Measurements from ENCODE around the gene USP53. TPM values are rescaled to one million over a fixed set of nuclear protein-coding genes. Genes with fewer than 3 reads are reported as not detected.
A peak's percentile ranks its signal among the peaks of the same experiment; 100 is the strongest.
"Not testable (repeated sequence)": the region's sequence is repeated elsewhere in the genome, so short reads cannot be mapped to it uniquely, and the experiment has no call there.

Gene USP53
- total RNA-seq, 2 experiments from 2014 or later: 13.3 to 15.1 TPM

DNA sequence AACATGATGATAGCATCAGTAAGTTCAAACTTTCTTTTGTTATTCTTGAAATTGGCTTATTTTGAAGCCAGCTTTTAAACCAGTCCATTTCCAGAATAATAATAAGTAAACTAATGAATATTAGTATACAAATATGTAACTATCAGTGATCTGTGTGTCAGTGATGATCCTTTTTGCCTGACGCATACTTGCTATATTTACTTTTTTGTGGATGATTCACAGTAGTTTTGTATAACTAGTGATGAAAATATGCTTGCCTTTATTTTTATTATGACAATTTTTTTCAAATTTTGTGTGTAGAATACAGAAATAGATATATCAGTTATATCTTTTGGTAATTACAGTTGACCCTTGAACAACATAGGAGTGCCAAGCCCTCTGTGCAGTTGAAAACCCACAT lies 49.5 kb downstream of the USP53 start:
- Mint-ChIP-seq H3K27me3 (no peaks in the 10 kb centered on the region), H3K36me3 (peaks cover 25% of the 10 kb centered on the region), H3K4me3 (no peak overlapping the region), H3K4me1 (peaks cover 3% of the 10 kb centered on the region), H3K9me3 (peaks cover 5% of the 10 kb centered on the region), H3K27ac (no peak overlapping the region)
- POLR2A ChIA-PET: no interaction called here
- DNase-seq (no peak), ATAC-seq (ENCODE audit: low read depth) (no peak)

DNA sequence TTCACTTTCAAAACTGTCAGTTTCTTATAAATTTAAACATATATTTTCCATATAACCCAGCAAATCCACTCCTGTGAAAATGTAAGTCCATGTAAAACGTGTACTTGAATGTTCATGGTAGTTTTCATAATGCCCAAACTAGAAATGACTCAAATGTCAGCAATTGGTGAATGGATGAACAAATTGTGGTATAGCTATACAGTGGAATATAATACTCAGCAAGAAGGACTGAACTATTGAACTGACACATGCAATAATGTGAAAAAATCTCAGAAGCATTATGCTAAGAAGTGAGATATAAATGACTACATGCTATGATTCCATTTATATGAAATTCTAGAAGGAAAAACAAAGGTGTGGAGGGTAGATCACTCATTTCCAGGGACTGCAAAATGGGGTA lies 52.2 kb downstream of the USP53 start:
- no peak overlapping the region for H3K4me3 Mint-ChIP-seq
- no peak for DNase-seq
- no peaks in the 10 kb centered on the region for H3K27me3 Mint-ChIP-seq
- H3K27ac Mint-ChIP-seq: no peak overlapping the region
- H3K9me3 Mint-ChIP-seq: peaks cover 3% of the 10 kb centered on the region
- H3K4me1 Mint-ChIP-seq: peaks cover 3% of the 10 kb centered on the region
- peaks cover 21% of the 10 kb centered on the region for H3K36me3 Mint-ChIP-seq
- no peak for ATAC-seq (ENCODE audit: low read depth)
- POLR2A ChIA-PET: no interaction called here

DNA sequence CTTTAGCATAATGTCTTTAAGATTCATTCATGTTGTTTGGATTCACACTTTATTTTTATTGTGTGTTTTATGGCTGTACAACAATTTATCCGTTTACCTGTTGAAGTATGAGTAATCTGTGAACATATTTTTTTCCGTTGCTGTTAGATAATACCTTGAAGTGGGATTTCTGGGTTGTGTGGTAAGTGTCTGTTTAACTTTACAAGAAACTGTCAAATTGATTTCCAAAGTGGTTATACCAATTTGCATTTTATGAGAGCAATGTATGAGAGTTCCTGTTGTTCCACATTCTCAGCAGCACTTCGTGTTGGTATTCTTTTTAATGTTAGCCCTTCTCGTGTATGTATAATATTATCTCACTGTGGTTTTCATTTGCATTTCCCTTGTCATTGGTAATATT lies 53.6 kb downstream of the USP53 start:
- peaks cover 18% of the 10 kb centered on the region for H3K36me3 Mint-ChIP-seq
- no peak overlapping the region for H3K4me3 Mint-ChIP-seq
- H3K27me3 Mint-ChIP-seq: no peaks in the 10 kb centered on the region
- H3K4me1 Mint-ChIP-seq: peaks cover 3% of the 10 kb centered on the region
- no peak overlapping the region for H3K27ac Mint-ChIP-seq
- POLR2A ChIA-PET: no interaction called here
- peaks cover 3% of the 10 kb centered on the region for H3K9me3 Mint-ChIP-seq
- no peak for DNase-seq
- no peak for ATAC-seq (ENCODE audit: low read depth)

DNA sequence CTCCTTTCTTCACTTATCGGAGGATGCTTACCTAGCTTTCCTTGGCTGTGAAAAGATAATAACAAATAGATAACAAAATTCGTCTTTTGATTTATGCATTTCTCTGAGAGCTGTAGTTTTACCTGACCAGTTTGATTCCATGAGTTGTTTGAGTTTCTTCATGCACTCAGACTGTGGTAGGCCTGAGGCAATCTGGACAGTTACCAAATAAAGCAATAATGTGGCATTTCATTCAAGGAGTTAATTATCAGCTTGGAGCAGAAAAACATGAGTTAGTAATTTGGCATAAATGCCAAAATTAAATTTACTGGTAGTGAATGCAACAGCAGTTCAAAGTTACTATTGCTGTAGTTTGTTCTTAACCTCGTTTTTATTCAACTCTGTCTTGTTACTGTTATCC lies 56.0 kb downstream of the USP53 start:
- DNase-seq (no peak), ATAC-seq (ENCODE audit: low read depth) (no peak)
- Mint-ChIP-seq H3K4me1 (peaks cover 3% of the 10 kb centered on the region), H3K27ac (no peak overlapping the region), H3K36me3 (peaks cover 28% of the 10 kb centered on the region), H3K27me3 (no peaks in the 10 kb centered on the region), H3K9me3 (peaks cover 3% of the 10 kb centered on the region), H3K4me3 (no peak overlapping the region)
- POLR2A ChIA-PET: no interaction called here

DNA sequence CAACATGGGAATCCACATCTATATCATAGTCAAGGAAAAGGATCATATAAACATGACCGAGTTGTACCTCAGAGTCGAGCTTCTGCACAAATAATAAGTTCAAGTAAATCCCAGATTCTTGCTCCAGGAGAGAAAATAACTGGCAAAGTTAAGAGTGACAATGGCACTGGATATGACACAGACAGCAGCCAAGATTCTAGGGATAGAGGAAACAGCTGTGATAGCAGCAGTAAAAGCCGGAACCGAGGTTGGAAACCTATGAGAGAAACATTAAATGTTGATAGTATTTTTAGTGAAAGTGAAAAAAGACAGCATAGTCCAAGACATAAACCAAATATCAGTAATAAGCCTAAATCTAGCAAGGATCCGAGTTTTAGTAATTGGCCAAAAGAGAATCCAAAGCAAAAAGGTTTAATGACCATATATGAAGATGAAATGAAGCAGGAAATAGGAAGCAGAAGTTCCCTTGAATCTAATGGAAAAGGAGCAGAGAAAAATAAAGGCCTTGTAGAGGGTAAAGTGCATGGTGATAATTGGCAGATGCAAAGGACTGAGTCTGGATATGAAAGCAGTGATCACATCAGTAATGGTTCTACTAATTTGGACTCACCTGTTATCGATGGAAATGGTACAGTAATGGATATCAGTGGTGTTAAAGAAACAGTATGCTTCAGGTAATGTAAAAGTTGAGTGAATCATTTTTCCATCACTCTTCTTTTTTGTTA lies 59.0 kb downstream of the USP53 start:
- Mint-ChIP-seq H3K9me3 (no peaks in the 10 kb centered on the region), H3K27ac (no peak overlapping the region), H3K36me3 (peaks cover 24% of the 10 kb centered on the region), H3K27me3 (no peaks in the 10 kb centered on the region), H3K4me3 (no peak overlapping the region), H3K4me1 (peaks cover 1% of the 10 kb centered on the region)
- POLR2A ChIA-PET: no interaction called here
- ATAC-seq (ENCODE audit: low read depth) (no peak), DNase-seq (no peak)

DNA sequence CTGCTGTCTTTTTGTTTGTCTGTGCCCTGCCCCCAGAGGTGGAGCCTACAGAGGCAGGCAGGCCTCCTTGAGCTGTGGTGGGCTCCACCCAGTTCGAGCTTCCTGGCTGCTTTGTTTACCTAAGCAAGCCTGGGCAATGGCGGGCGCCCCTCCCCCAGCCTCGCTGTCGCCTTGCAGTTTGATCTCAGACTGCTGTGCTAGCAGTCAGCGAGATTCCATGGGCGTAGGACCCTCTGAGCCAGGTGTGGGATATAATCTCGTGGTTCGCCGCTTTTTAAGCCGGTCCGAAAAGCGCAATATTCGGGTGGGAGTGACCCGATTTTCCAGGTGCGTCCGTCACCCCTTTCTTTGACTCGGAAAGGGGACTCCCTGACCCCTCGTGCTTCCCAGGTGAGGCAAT lies 67.0 kb downstream of the USP53 start:
- H3K36me3 Mint-ChIP-seq: peaks cover 12% of the 10 kb centered on the region
- H3K4me3 Mint-ChIP-seq; H3K4me1 Mint-ChIP-seq; H3K27ac Mint-ChIP-seq; H3K9me3 Mint-ChIP-seq; H3K27me3 Mint-ChIP-seq; DNase-seq; ATAC-seq (ENCODE audit: low read depth); POLR2A ChIA-PET: not testable (repeated sequence)

DNA sequence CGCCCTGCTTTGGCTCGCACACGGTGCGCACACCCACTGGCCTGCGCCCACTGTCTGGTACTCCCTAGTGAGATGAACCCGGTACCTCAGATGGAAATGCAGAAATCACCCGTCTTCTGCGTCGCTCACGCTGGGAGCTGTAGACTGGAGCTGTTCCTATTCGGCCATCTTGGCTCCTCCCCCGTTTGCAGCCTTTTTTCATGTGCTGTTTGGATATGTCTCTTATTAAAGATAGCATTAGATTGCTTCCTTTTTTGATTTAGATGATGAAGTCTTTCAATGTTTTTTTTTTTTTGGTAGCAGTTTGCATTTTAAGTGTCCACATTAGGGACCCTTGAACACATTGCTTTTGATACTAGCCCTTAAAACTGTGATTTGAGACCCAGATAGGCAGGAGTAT lies 67.4 kb downstream of the USP53 start:
- H3K27ac Mint-ChIP-seq; ATAC-seq (ENCODE audit: low read depth); DNase-seq; H3K27me3 Mint-ChIP-seq; H3K4me3 Mint-ChIP-seq; POLR2A ChIA-PET; H3K4me1 Mint-ChIP-seq; H3K9me3 Mint-ChIP-seq: not testable (repeated sequence)
- peaks cover 14% of the 10 kb centered on the region for H3K36me3 Mint-ChIP-seq

DNA sequence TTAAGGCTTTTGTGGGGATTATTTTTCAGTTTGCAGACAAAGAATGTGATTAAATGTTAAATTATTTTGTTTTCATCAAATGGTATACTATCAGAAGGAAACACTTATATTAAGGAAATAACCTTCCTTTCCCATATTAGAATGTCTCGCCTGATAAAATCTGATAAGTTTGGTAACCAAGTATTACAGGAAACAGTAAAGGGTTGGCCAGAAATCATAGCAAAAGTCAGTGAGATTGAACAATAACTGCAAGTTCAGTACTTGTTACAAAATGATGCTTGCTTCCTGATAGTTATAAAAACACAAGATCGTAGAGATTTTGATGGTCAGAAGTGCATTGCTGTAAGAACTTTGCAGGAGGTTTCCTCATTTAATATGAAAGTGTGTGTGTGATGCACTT lies 68.9 kb downstream of the USP53 start:
- H3K27me3 Mint-ChIP-seq: no peaks in the 10 kb centered on the region
- H3K4me3 Mint-ChIP-seq: no peak overlapping the region
- no peaks in the 10 kb centered on the region for H3K9me3 Mint-ChIP-seq
- peaks cover 9% of the 10 kb centered on the region for H3K4me1 Mint-ChIP-seq
- H3K27ac Mint-ChIP-seq: no peak overlapping the region
- DNase-seq (no peak), ATAC-seq (ENCODE audit: low read depth) (no peak)
- POLR2A ChIA-PET: no interaction called here
- peaks cover 11% of the 10 kb centered on the region for H3K36me3 Mint-ChIP-seq

DNA sequence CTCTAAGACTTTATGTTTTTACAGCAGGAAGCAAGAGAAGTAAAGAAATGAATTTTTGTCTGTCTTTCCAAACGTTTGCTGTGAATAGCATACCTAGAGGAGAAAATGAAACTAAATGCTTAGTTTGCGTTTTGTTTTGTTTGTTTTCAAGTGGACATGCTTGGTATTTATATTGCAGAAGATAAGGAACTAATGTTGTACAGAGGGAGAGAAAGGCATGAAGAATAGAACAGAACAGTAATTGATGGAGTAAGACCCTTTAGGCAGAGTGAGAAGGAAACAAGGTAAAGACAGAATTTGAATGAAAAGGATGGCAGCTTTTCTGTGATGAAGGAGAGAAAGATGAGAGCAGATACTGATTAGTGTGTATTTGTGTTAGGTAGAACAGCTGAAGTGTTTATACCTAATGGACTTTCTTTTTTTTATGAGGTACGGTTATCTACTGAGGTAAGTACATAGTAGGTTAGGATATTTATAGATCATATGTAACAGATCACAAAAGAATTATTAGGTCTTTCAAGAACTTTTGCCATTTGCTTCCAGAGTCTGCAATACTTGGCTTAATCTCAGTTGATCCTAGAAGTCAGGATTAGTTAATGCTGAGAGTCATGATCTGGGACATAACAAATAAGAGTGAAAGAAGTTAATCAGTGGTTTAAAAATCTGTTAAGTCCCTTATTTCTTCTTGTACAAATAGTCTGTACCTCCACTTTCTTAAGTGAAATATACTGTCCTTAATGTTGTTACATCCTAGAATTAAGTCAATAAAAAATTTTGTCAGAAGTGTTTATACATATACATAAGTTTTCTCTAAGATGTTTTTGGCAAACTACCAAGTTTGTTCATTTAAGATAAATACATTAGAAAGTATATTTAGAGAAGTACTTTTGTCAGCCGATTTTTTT lies 72.6 kb downstream of the USP53 start:
- H3K9me3 Mint-ChIP-seq: no peaks in the 10 kb centered on the region
- POLR2A ChIA-PET: no interaction called here
- no peaks in the 10 kb centered on the region for H3K27me3 Mint-ChIP-seq
- peak overlapping the region; percentile 75 for H3K27ac Mint-ChIP-seq
- H3K36me3 Mint-ChIP-seq: peaks cover 7% of the 10 kb centered on the region
- peak; percentile 30 for ATAC-seq (ENCODE audit: low read depth)
- H3K4me1 Mint-ChIP-seq: peaks cover 9% of the 10 kb centered on the region
- DNase-seq: no peak
- peak overlapping the region; percentile 84 for H3K4me3 Mint-ChIP-seq

DNA sequence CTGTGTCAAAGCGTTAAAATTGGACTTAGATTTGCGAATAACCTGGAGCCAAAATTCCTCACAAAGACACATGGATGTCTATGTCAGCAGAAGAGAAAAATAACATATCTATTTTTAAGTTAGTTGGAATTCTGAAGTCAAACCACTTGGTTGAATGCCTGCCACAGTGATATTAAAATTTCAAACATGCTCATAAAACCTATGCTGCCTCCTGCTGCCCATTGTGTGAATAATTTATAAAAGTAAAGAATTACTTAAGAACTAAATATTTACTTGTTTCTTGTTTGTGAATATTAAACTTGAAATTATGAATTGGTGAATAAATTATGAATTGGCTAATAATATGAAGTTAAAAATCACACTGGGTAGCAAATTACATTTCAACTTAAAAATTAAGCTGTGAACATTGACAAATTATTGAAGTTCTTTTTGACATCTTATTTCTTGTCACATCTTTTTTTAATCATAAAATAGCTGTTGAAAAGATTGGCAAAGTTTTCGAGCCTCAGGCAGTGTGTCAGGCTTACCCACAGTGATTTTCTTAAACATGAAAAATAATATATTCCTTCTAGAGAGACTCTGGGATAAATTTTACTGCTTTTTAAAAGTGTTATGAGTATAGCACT lies 74.0 kb downstream of the USP53 start:
- POLR2A ChIA-PET: no interaction called here
- Mint-ChIP-seq H3K9me3 (no peaks in the 10 kb centered on the region), H3K27me3 (no peaks in the 10 kb centered on the region), H3K36me3 (peaks cover 2% of the 10 kb centered on the region), H3K27ac (no peak overlapping the region), H3K4me3 (no peak overlapping the region), H3K4me1 (peaks cover 9% of the 10 kb centered on the region)
- no peak for ATAC-seq (ENCODE audit: low read depth)
- no peak for DNase-seq

DNA sequence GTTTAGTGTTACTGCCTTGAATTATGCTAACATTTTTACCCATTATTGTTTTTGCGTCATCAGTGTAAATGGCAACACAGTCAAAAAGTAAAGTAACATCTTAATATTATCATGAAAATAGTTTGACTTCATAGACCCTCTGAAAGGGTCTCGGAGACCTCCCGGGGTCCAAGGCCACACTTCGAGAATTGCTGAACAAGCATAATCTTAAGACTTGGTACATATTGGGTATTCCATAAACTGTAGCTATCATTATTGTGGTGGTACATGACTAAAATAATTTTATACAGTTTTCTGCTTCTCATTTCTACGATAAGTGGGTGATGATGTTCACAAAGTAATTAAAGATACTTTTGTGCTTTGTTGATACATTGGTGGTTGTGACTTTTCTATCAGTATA lies 76.8 kb downstream of the USP53 start:
- H3K9me3 Mint-ChIP-seq: no peaks in the 10 kb centered on the region
- no peak overlapping the region for H3K4me3 Mint-ChIP-seq
- ATAC-seq (ENCODE audit: low read depth) (no peak), DNase-seq (no peak)
- H3K27me3 Mint-ChIP-seq: no peaks in the 10 kb centered on the region
- peaks cover 7% of the 10 kb centered on the region for H3K4me1 Mint-ChIP-seq
- peaks cover 5% of the 10 kb centered on the region for H3K36me3 Mint-ChIP-seq
- H3K27ac Mint-ChIP-seq: no peak overlapping the region
- POLR2A ChIA-PET: interaction anchor here (0.6 kb wide), 1 partner anchor 75 kb away, joined by 4 read pairs; no protein-coding TSS in a partner anchor

DNA sequence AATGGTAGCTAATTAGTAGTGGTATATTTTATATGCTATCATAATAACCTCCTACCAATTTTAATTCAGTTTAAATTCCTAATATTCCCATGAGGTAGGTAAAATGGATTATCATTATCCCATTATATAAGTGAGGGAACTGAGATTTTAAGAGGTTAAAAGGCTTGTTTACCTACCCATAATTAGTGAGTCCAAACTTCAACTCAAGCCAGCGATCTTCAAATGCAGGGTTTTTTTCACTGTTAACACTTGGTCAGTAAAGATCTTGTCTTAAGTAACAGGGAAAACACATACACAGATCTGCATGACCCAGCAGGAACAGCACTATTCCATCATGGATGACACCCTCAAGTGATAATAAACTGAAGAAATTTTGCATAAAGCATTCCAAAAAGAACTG lies 78.1 kb downstream of the USP53 start:
- no peaks in the 10 kb centered on the region for H3K4me1 Mint-ChIP-seq
- H3K27ac Mint-ChIP-seq: no peak overlapping the region
- peaks cover 3% of the 10 kb centered on the region for H3K36me3 Mint-ChIP-seq
- no peaks in the 10 kb centered on the region for H3K27me3 Mint-ChIP-seq
- no peak for DNase-seq
- no peak overlapping the region for H3K4me3 Mint-ChIP-seq
- no peak for ATAC-seq (ENCODE audit: low read depth)
- H3K9me3 Mint-ChIP-seq: no peaks in the 10 kb centered on the region
- POLR2A ChIA-PET: no interaction called here

DNA sequence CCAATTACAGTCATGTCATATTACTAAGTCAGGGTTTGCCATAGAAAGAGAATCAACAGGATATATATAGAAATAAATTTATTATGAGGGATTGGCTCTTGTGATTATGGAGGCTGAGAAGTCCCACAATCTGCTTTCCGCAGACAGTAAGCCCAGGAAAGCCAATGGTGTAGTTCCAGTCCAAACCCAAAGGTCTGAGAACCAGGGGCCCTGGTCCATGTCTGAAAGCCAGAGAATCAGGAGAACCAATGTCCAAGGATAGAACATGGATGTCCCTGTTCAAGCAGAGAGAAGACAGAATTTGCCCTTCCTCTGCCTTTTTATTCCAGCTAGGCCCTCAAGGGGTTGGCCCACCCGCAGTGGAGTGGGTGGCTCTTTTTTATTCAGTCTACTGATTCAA lies 83.8 kb downstream of the USP53 start:
- ATAC-seq (ENCODE audit: low read depth) (no peak), DNase-seq (no peak)
- peaks cover 34% of the 10 kb centered on the region for H3K36me3 Mint-ChIP-seq
- H3K27ac Mint-ChIP-seq: no peak overlapping the region
- no peaks in the 10 kb centered on the region for H3K9me3 Mint-ChIP-seq
- no peaks in the 10 kb centered on the region for H3K27me3 Mint-ChIP-seq
- H3K4me1 Mint-ChIP-seq: peaks cover 24% of the 10 kb centered on the region
- H3K4me3 Mint-ChIP-seq: no peak overlapping the region
- POLR2A ChIA-PET: no interaction called here

DNA sequence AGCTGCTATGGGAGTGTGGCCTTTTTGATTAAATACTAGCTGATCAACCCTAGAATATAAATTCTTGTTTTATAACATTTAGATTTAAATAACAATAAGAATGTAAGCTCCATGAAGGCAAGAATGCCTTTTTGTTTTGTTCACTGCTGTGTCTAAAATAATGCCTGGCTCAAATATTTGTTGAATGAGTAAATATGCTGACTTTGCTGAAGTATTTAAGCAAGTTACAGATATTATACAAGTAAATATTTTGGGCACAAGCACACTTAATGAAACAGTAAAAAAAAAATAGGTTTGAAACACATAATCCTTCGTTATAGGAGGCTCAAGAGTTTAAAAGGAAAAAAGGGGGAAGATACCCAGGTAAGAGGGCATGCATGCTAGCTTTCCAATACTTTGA lies 85.3 kb downstream of the USP53 start:
- Mint-ChIP-seq H3K9me3 (peaks cover 2% of the 10 kb centered on the region), H3K36me3 (peaks cover 32% of the 10 kb centered on the region), H3K4me1 (peaks cover 31% of the 10 kb centered on the region), H3K4me3 (peak overlapping the region; percentile 95), H3K27ac (no peak overlapping the region), H3K27me3 (no peaks in the 10 kb centered on the region)
- POLR2A ChIA-PET: no interaction called here
- DNase-seq: no peak
- no peak for ATAC-seq (ENCODE audit: low read depth)
